ENCODE measurements around the gene RAB29.

GRCh38 chr1:205735218-205735617 lies 40.1 kb downstream of the RAB29 start:
- TF ChIP-seq E2F4 (CRISPR knock-in tag; IDR thresholded peaks at IDR 0.05; ENCODE audit: borderline replicate concordance, low read depth): no peak
- no peak for TF ChIP-seq NR3C1 (CRISPR knock-in tag; conservative IDR thresholded peaks at IDR 0.05; ENCODE audit: low read depth)
- TF ChIP-seq CTCF (IDR thresholded peaks at IDR 0.05): no peak
- no peak for TF ChIP-seq USF2 (CRISPR knock-in tag; IDR thresholded peaks at IDR 0.05)
- TF ChIP-seq ZNF416 (CRISPR knock-in tag; IDR thresholded peaks at IDR 0.05): no peak
- TF ChIP-seq JUN (CRISPR knock-in tag; IDR thresholded peaks at IDR 0.05): no peak
- TF ChIP-seq ATF1 (CRISPR knock-in tag; IDR thresholded peaks at IDR 0.05): no peak
- TF ChIP-seq CREB1 (CRISPR knock-in tag; IDR thresholded peaks at IDR 0.05): no peak
- no peak for TF ChIP-seq E2F5 (CRISPR knock-in tag; IDR thresholded peaks at IDR 0.05)
- TF ChIP-seq TEAD4 (CRISPR knock-in tag; IDR thresholded peaks at IDR 0.05): no peak
- TF ChIP-seq ZNF423 (CRISPR knock-in tag; IDR thresholded peaks at IDR 0.05): no peak
- TF ChIP-seq CDX4 (CRISPR knock-in tag; IDR thresholded peaks at IDR 0.05; ENCODE audit: borderline replicate concordance): no peak

Data from WTC11 (cell line).